HG03575 (cell line): ENCODE data around the gene ULBP1.
"Not testable (repeated sequence)": the region's sequence is repeated elsewhere in the genome, so short reads cannot be mapped to it uniquely, and the experiment has no call there.

Experiments used
- ATAC-seq: cut with Tn5 transposase; IDR thresholded peaks from one replicate; pipeline ENCODE4 v1.9.1; 2021; ENCODE audit not compliant: unreplicated experiment, insufficient number of reproducible peaks, low FRiP score; ENCODE audit errors: extremely low read depth

Gene ULBP1

DNA sequence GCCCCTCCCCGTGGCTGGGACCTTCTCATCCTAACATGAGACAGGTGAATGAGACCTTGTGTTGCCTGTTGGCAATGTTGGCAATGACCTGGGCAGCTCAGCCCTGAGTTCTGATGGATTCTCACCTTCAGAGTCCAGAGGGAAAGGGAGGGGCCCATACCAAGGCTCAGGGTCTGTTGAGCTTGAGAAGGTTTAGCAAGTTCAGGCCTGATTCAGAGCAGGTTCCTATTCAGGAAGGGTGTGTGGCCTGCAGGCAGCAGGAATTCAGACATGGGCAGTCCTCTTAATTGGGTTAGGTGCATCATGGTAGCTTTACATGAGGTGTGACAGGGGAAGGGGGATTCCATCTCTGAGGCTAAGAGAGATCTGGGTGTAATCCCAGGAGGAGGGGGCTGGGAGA is 16.2 kb upstream of the ULBP1 start:
- ATAC-seq: not testable (repeated sequence)

DNA sequence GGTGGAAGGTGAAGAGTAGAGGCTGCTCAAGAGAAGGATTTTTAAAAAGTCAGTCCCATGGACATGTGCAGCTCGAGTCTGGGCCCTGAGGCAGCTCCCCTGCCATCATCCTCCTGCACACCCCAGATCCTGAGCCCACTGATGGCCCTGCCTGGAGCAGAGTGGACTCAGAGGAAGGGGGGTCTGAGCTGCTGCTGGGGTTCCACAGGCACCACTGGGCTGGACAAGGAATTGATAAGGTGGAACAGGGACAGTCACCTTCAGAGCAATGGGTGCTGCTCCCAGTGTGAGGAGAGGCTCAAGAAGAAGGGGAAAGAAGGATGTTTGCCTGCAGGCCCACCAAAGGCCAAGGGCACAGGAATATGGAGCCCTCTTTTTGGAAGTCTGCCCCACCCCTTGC is 15.7 kb upstream of the ULBP1 start:
- ATAC-seq: no peak

DNA sequence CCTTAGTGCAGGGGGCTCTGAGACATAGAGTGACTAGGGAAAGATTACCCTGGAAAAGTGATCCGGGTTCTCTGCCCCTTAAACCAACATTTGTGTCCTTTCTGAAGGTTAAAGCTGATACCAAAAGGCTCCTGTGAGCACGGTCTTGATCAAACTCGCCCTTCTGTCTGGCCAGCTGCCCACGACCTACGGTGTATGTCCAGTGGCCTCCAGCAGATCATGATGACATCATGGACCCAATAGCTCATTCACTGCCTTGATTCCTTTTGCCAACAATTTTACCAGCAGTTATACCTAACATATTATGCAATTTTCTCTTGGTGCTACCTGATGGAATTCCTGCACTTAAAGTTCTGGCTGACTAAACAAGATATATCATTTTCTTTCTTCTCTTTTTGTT is 15.1 kb upstream of the ULBP1 start:
- no peak for ATAC-seq

DNA sequence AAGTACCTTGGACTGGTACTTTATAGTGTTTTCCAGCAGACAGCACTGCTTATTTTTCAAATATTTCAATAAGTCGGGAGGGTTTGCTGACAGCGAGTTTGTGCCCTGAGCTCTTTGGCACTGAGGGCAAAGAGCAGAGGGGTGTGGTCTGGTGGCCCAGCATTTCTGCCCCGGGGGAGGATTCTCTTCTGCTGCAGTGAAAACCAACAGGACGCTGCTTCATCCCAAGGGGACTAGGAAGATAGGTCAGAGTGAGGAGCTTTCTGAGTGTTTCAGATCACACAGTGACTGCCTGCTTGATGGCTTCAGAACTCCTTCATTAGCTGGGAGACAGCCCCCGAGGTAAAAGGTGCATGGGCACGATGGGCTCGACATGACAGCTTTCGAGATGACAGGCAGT is 13.3 kb upstream of the ULBP1 start:
- no peak for ATAC-seq

DNA sequence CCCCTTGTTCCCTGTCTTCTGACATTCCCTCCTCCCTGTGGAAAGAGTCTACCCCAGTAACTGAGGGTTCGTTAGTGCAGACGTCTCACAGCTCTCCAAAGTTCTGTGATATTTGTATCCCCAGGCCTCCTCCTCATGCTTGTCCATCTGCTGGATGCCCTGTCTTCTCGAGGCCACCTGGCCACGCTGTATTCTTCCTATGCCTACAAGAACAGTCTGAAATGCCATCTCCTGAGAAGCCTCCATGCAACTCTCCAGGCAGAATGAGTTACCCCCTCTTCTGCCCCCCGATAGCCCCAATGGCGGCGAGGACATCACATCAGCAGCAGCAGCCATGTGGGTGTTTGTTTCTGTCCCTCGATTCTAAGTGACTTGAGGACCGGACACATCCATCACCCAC is 12.6 kb upstream of the ULBP1 start:
- ATAC-seq: no peak

DNA sequence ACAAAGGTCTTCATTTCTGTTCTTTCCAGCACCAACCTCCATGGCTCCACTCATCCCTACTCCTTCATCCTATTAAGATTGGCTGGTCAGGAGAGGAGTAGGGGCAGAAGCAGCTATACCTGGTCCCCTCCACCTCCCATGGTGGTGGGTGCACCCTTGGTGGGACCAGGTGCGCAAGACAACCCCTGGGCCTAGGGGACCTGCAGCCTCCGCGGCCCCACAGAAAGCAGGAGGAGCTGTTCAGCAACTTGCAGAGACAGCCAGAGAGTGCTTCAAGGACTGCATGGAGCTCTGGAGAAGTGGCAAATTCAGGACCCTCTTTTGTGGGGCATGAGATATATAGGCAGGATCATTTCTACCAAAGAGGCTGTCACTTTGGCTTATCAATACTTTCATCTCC is 12.1 kb upstream of the ULBP1 start:
- no peak for ATAC-seq

DNA sequence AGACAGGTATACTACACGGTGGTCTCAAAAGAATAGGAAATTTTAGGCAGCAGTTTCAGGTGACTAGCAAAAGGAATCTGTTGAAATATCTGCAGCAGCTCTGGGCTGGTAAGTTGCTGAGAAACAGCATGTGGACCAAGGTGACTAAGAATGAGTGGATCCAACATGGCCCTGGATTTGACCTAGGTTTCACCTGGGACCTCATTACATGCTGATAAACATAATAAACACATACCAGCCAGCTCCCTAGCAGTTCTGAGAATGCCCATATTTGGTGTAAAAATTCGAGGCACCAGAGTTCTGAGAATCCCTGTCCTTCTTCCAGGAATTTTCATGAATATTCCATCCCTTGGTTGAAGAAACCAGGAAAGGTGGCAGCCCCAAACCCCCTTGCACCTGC is 10.4 kb upstream of the ULBP1 start:
- not testable (repeated sequence) for ATAC-seq

DNA sequence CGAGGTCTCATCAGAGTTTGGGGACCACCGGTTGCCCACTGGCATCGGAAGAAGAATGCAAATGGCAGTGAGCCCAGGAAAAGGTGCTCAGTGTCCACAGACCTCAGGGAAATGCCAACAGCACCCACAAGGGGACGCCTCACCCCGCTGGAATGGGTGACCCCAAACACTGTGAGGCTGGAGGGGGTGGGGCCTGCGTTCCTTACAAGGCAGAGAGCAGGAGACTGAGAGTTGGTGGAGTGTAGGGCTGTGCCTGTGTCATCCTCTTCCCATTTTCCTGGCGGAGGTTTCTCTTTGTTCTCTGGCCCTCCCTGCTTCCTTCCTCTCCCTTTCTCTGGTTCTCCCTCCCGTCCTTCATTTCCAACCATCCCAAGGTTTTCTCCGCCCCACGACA is 9.8 kb upstream of the ULBP1 start:
- ATAC-seq: not testable (repeated sequence)

DNA sequence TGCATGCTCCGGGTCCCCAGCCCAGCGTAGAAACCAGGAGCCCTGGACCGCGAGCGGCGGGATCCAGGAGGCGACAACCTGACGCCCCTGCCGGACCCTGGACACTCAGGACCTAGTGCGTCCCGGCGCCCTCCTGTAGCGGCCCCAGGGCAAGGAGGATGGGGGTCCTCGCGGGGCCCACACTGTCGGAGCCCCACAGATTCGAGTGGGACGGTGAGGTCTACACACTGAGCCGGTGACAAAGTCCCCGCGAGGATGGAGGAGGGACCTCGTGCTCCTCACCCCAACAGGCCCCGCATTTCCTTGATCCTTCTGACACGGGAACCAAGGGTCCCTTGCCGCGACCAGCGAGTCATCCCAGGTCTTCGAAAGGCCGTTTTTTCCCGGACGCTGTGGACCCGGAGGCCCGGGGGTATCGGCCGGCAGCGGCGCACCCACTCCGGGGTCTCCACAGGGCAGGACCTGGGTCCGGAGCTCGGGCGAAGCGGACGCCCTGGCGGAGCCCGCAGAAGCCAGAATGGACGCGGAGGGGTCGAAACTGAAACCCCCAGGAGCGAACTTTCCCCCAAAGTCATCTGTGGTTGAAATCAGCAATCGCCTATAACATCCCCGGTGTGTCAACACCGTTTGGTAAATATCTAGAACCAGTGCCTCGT is 9.3 kb upstream of the ULBP1 start:
- ATAC-seq: not testable (repeated sequence)

DNA sequence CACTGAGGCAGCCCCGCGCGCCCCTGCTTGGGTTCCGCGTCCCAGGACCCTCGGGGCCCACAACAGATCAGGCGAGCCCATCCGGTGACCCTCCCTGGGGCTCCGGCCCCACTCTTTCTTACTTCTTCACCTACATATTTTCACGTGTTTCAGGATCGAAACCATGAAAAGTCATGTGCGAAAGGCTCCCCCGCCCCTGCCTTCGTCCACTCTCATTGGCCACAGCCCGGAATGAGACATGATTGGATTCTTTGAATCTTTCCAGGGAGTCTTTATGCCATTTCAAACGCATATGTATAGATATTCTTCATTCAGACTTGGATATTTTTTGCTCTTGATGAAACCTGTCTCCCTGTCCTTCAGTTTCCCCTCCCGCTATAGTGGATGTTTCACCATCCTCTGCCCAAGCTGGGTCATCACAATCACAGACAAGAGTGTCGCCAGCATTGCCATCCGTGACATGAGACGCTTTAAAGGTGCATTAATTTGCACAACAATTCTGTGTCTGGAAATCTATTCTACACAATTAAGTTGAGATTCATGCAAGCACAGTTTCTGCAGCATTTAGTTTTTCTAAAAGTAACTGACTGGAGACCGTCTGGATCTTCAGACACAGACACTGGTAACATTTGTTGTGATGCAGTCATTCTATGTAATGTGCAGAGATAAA is 8.6 kb upstream of the ULBP1 start:
- ATAC-seq: not testable (repeated sequence)

DNA sequence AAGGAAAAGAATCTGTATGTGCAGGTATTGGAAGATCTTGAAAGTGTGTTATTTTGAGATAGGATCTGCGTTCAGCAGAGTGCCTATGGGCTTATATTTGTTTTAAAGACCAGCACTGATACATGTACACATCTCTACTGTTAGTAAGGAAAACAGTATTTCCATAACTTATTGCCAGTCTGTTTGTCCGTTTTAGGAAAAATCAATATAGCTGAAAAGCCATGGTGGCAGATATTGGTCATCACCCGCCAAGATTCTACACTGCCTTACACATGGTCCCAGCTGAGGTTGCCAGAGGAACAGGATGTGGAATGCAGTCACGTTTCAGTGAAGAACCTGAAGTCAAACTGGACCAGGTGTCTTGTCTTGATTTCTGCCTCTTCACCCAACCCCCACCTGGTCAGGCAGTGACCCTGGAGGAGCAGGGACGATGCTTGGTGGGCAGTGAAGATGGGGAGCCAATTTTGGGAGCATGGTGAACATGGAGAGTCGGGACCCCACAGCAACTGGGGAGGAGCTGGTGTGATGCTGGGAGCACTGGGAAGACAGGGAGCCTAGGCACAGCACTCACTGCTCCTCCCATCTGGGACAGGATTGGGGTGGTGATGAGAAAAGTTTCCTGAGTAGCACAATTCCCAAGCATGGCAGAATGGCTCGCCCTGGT is 8.0 kb upstream of the ULBP1 start:
- ATAC-seq: not testable (repeated sequence)

DNA sequence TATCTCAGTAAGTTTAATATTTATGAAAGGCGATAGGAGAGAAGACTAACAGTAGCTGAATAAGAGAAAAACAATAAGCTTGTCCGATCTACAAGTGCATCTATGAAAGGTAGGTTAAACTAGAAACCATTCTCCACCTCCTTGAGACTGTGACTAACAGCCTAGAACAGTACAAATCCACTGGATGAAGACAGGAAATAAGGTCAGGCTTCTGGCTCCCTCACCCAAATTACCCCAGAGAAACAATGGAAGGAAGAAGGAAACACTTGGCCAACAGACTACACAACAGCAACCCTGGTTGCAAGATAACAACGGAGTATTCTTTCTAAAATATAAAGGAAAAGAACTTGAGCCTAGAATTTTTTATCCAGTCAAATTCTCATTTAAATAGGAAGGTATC is 5.6 kb upstream of the ULBP1 start:
- ATAC-seq: not testable (repeated sequence)

DNA sequence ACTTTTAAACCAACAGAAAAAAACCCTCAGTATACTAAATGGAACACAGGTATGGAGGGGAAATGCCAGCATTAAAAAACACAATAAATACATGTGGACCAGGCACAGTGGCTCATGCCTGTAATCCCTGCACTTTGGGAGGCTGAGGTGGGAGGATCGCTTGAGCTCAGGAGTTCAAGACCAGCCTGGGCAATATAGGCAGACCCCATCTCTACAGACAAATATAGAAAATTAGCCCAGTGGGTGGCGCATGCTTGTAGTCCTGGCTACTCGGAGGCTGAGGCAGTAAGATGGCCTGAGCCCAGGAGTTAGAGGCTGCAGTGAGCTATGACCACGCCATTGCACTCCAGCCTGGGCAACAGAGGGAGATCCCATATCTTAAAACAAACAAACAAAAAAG is 3.9 kb upstream of the ULBP1 start:
- ATAC-seq: not testable (repeated sequence)

DNA sequence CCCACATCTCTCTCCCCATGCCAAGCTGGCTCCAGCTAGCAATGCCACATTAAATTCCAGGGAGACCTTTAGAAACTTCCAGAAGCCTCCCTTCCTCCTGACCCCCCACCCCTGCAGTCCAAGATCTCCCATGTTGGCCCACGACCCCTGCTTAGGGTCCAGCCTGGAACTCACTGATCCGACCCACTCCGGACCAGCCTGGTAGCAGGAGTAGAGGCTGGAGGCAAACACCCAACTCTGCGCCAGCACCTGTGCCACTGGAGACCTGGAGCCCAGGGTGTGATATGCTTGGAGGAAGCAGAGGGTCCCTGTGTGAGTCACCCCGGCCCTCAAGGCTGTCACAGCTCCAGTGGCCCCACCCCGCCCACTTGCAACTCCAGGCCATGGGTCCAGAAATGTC is 3.3 kb upstream of the ULBP1 start:
- ATAC-seq: no peak

DNA sequence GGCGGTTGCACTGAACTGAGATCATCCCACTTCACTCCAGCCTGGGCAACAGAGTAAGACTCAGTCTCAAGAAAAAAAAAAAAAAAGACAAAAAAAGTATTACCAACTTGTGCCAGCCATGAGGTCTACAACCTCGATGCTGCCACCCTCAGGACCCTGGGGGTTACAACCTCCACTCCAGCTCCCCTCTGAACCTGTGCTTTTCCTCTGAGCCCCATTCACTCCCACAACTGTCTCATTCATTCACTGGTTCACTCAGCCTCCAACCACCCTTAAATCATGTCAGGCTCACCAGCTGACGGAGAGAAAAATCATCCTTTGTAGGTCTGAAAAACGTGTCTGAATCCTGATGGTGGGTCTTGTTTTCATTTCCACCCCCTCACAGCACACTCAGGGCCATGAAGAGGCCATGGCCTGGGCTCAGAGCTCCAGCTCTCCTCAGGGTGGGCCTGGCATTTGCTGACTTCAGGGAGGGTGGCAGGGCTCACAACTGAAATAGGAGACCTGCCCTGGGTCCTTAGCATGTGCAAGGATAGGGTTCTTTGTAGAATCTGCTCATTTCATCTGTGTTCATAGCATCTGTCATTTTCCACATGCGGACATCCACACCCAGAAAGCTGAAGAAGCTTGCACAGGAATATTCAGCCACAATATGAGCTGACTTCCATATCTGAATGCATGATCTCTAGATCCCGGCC is 1.9 kb upstream of the ULBP1 start:
- no peak for ATAC-seq

DNA sequence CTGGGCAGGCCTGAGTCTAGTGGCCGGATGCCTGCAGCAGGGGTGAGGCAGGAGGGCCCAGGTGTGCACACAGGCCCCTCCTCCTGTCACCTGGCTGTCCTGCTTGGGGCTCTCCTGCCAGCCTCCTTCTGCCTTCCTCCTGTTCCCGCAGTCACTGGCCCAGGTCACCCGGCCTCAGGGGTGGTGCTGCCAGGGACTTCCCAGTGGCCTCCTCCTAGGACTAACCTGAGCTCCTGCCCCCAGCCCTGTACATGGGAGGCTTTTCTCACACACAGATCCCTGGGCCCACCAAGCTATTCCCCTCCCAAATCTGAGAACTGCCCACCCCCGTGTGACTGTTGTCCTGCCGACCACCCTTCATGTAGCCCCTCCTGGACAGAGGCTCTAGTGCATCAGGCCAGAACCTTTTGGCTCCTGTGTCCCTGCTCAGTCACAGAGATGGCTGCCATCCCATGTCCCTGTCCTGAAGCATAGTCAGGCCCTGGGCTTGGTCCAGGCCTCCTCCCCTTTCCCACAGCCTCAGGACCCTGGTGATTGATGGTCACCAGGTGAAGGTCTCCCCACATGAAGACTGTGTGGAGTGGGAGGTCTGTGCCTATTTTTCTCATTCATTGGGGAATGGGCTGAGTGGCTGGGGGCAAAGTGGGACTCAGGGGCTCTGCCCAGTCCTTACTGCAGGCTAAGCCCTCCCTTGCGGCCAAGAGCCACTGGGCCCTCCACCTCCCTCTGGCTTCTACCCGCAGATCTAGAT is 1.1 kb upstream of the ULBP1 start:
- ATAC-seq: no peak

DNA sequence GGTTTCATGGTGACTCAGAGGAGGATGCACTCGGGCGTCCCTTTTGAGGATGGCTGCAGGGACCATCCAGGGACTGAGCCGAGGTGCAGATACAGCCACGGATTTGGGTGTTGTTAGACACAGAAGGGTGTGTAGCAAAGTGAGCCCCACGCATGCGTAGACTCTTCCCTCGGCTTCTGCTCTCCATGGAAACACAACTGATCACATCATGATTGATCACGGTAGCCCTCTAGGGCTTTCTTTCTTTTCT is 606 bp upstream of the ULBP1 start:
- ATAC-seq: no peak

DNA sequence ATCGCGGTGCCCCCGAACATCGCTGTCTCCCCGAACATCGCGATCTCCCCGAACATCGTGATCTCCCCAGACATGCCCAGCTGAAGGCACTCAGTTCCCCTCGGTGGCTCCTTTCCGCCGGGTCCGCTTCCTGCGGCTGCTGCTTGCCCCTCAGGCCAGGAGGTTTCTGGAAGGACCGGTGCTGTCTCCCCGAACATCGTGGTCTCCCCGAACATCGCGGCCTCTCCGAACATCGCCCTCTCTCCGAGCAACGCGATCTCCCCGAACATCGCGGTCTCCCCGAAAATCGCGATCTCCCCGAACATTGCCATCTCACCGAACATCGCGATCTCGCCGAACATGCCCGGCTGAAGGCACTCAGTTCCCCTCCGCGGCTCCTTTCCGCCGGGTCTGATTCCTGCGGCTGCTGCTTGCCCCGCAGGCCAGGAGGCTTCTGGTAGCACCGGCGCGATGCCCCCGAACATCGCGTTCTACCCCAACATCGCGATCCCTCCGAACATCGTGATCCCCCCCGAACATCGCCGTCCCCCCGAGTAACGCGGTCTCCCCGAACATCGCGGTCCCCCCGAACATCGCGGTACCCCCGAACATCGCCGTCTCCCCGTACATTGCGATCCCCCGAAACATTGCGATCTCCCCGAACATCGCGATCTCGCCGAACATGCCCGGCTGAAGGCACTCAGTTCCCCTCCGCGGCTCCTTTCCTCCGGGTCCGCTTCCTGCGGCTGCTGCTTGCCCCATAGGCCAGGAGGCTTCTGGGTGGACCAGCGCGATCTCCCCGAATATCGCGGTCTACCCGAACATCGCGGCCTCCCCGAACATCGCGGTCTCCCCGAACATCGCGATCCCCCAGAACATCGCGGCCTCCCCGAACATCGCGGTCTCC is 808 bp downstream of the ULBP1 start:
- ATAC-seq: no peak
